CD14-positive monocyte (primary cell): ENCODE results near the gene RMND5A. TPM values are rescaled to one million over a fixed set of nuclear protein-coding genes. Genes with fewer than 3 reads are reported as not detected.
A peak's percentile ranks its signal among the peaks of the same experiment; 100 is the strongest.

Experiments
- DNase-seq, 3 donors: peaks; one replicate each; pipeline ENCODE4 v3.0.0-alpha.2; 2011 to 2022
- H2AFZ ChIP-seq: 2 replicates; pipeline ENCODE4 v1.6.0; 2012; ENCODE audit warnings: mild to moderate bottlenecking, low read depth, low read length, inconsistent platforms; ENCODE audit not compliant: insufficient read depth, poor library complexity, severe bottlenecking
- H3K27ac ChIP-seq, 2 donors: 1 replicate in 1 of 2; 2 replicates in 1 of 2; pipeline ENCODE4 v1.5.1; 2012 to 2013; ENCODE audit warnings: low read length in 2 of 2, control low read depth in 1 of 2, inconsistent platforms in 1 of 2, low read depth in 1 of 2, mild to moderate bottlenecking in 1 of 2
- H3K27me3 ChIP-seq, 2 donors: one replicate each; pipeline versions ENCODE4 v1.6.0 to v1.6.1; 2011 to 2013; ENCODE audit warnings: low read length in 2 of 2; ENCODE audit not compliant: control insufficient read depth in 2 of 2, insufficient read depth in 2 of 2
- H3K36me3 ChIP-seq, 2 donors: replicated peaks in 1 of 2; 1 replicate in 1 of 2; 2 replicates in 1 of 2; pipeline versions ENCODE4 v1.5.1 to v1.6.1; 2012 to 2013; ENCODE audit warnings: low read length in 2 of 2, control low read depth in 1 of 2, inconsistent platforms in 1 of 2, mild to moderate bottlenecking in 1 of 2; ENCODE audit not compliant: insufficient read depth in 2 of 2, control insufficient read depth in 1 of 2
- H3K4me1 ChIP-seq, 2 donors: 1 replicate in 1 of 2; 2 replicates in 1 of 2; pipeline versions ENCODE4 v1.5.1 to v1.6.1; 2012 to 2013; ENCODE audit warnings: low read length in 2 of 2, control low read depth in 1 of 2, inconsistent platforms in 1 of 2, mild to moderate bottlenecking in 1 of 2, moderate library complexity in 1 of 2; ENCODE audit not compliant: insufficient read depth in 2 of 2, control insufficient read depth in 1 of 2
- H3K4me2 ChIP-seq: replicated peaks from 2 replicates; pipeline ENCODE3; 2012; ENCODE audit warnings: low read length, moderate library complexity, mild to moderate bottlenecking; ENCODE audit not compliant: poor library complexity, severe bottlenecking; ENCODE audit errors: extremely low read depth
- H3K4me3 ChIP-seq, 3 experiments: fragments of 200-600 bp in 1 of 3; sonication (generic) in 1 of 3; replicated peaks in 1 of 3; 1 replicate in 2 of 3; 2 replicates in 1 of 3; pipeline ENCODE4 v1.5.1; 2011 to 2013; ENCODE audit warnings: low read length in 3 of 3, mild to moderate bottlenecking in 3 of 3, control low read depth in 2 of 3, low read depth in 2 of 3, inconsistent platforms in 1 of 3, moderate library complexity in 1 of 3
- H3K79me2 ChIP-seq: 2 replicates; pipeline ENCODE4 v1.6.0; 2012; ENCODE audit warnings: mild to moderate bottlenecking, control low read depth, inconsistent platforms, low read length, moderate library complexity; ENCODE audit not compliant: insufficient read depth
- H3K9ac ChIP-seq: 2 replicates; pipeline ENCODE4 v1.6.0; 2017; ENCODE audit warnings: low read length, mild to moderate bottlenecking; ENCODE audit not compliant: insufficient read depth, poor library complexity, severe bottlenecking
- H3K9me3 ChIP-seq, 2 donors: replicated peaks in 1 of 2; 1 replicate in 1 of 2; 2 replicates in 1 of 2; pipeline versions ENCODE4 v1.5.1 to v1.6.1; 2012 to 2013; ENCODE audit warnings: low read length in 2 of 2, control low read depth in 1 of 2; ENCODE audit not compliant: control insufficient read depth in 1 of 2, insufficient read depth in 1 of 2
- H4K20me1 ChIP-seq: 2 replicates; pipeline ENCODE4 v1.6.0; 2012; ENCODE audit warnings: mild to moderate bottlenecking, low read length, control low read depth, moderate library complexity; ENCODE audit not compliant: insufficient read depth
- H3K27ac Mint-ChIP-seq, 7 donors: one replicate each; pipeline ENCODE4 v1.8.0; 2020; ENCODE audit warnings: mild to moderate bottlenecking in 7 of 7, mixed read lengths in 7 of 7, moderate library complexity in 6 of 7, inconsistent platforms in 2 of 7
- H3K27me3 Mint-ChIP-seq, 3 donors: one replicate each; pipeline ENCODE4 v1.8.0; 2021 to 2022; ENCODE audit warnings: low read depth in 3 of 3, mild to moderate bottlenecking in 3 of 3, mixed read lengths in 3 of 3, moderate library complexity in 3 of 3, inconsistent platforms in 1 of 3
- H3K36me3 Mint-ChIP-seq, 2 donors: one replicate each; pipeline ENCODE4 v1.8.0; 2020; ENCODE audit warnings: mixed read lengths in 2 of 2, inconsistent platforms in 1 of 2, mild to moderate bottlenecking in 1 of 2
- H3K4me1 Mint-ChIP-seq: one replicate; pipeline ENCODE4 v1.8.0; 2020; ENCODE audit warnings: mild to moderate bottlenecking, mixed read lengths
- H3K4me3 Mint-ChIP-seq, 2 donors: one replicate each; pipeline ENCODE4 v1.8.0; 2020; ENCODE audit warnings: mild to moderate bottlenecking in 2 of 2, mixed read lengths in 2 of 2, moderate library complexity in 1 of 2
- H3K9me3 Mint-ChIP-seq, 7 donors: one replicate each; pipeline ENCODE4 v1.8.0; 2020 to 2022; ENCODE audit warnings: mixed read lengths in 7 of 7, mild to moderate bottlenecking in 6 of 7, moderate library complexity in 6 of 7, inconsistent platforms in 2 of 7
- WGBS: methylation state at CpG from one replicate; pipeline ENCODE4 v1.1.5; 2013; ENCODE audit warnings: missing lambda C conversion rate; ENCODE audit not compliant: insufficient coverage; 5-methylcytosine and 5-hydroxymethylcytosine counted together
- intact Hi-C, 2 donors: fragments of 100-400 bp; cut with micrococcal nuclease; formaldehyde crosslinking; loops; one replicate each; pipeline versions ENCODE4 v1.15.0 to v1.15.1; 2023
- polyA plus RNA-seq, 3 donors: library from polyadenylated mRNA; depleted of rRNA in 1 of 3; unstranded in 2 of 3; stranded (reverse) in 1 of 3; fragments of 300-500 nt in 2 of 3; fragments of >200 nt in 1 of 3; fragmentation: Illumina TruSeq in 2 of 3; gene quantifications; 1 replicate in 2 of 3; 2 replicates in 1 of 3; pipeline ENCODE4 v1.2.3, GENCODE V29; 2012 to 2021
- TF ChIP-seq, protein P1 (sequence below): fragments of 200-600 bp; IDR thresholded peaks from one replicate; pipeline ENCODE4 v1.8.0; 2022; ENCODE audit warnings: antibody characterized with exemption, mild to moderate bottlenecking

Gene RMND5A
- polyA plus RNA-seq, 3 donors, result 18.5 to 20.3 (median 18.9) TPM

DNA sequence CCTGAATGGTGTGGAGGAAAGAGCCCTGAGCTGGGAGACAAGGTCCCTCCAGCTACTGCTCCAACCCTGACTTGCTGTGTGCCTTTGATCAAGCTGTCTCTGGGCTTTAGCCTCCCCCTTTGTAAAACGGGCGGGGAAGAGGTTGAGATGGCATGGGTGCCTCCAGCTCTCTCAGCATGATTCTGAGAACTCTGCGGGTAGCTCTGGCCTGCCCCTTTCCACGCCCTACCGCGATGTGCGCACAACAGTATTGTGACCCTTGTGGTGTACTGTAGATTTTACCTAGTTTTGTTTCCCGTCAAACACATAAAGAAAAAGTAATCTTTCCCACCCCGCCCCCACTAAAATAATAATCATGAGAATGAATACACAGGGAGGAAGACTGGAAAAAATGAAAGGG, 65.4 kb downstream of the RMND5A start:
- Histone ChIP-seq H3K27ac (no peak overlapping the region), H3K36me3 (no peaks in the 10 kb centered on the region), H3K4me1 (peaks cover 13 to 23% of the 10 kb centered on the region in 2 donors), H3K4me3 (no peak overlapping the region), H3K27me3 (peaks cover 21 to 35% of the 10 kb centered on the region in 2 donors), H3K79me2 (no peaks in the 10 kb centered on the region), H4K20me1 (no peaks in the 10 kb centered on the region), H3K9ac (no peak overlapping the region), H3K9me3 (peaks cover 0 to 20% of the 10 kb centered on the region in 2 donors), H3K4me2 (no peak overlapping the region), H2AFZ (no peak overlapping the region)
- TF ChIP-seq, protein P1, sequence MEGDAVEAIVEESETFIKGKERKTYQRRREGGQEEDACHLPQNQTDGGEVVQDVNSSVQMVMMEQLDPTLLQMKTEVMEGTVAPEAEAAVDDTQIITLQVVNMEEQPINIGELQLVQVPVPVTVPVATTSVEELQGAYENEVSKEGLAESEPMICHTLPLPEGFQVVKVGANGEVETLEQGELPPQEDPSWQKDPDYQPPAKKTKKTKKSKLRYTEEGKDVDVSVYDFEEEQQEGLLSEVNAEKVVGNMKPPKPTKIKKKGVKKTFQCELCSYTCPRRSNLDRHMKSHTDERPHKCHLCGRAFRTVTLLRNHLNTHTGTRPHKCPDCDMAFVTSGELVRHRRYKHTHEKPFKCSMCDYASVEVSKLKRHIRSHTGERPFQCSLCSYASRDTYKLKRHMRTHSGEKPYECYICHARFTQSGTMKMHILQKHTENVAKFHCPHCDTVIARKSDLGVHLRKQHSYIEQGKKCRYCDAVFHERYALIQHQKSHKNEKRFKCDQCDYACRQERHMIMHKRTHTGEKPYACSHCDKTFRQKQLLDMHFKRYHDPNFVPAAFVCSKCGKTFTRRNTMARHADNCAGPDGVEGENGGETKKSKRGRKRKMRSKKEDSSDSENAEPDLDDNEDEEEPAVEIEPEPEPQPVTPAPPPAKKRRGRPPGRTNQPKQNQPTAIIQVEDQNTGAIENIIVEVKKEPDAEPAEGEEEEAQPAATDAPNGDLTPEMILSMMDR, result no peak
- peaks cover 0 to 5% of the 10 kb centered on the region in 2 donors for H3K36me3 Mint-ChIP-seq
- H3K27me3 Mint-ChIP-seq, result peaks cover 35 to 48% (median 41%) of the 10 kb centered on the region in 3 donors
- peak overlapping the region in 2 of 7 donors; percentile 21 to 28 for H3K27ac Mint-ChIP-seq
- peaks cover 37% of the 10 kb centered on the region for H3K4me1 Mint-ChIP-seq
- intact Hi-C loops, result no loop called here
- peaks cover 0 to 13% (median 0%) of the 10 kb centered on the region in 7 donors for H3K9me3 Mint-ChIP-seq
- H3K4me3 Mint-ChIP-seq, result peak overlapping the region in 1 of 2 donors; percentile 49
- DNase-seq, result no peak
- WGBS, result 83% methylated on average over 2 of the region's 9 CpGs

DNA sequence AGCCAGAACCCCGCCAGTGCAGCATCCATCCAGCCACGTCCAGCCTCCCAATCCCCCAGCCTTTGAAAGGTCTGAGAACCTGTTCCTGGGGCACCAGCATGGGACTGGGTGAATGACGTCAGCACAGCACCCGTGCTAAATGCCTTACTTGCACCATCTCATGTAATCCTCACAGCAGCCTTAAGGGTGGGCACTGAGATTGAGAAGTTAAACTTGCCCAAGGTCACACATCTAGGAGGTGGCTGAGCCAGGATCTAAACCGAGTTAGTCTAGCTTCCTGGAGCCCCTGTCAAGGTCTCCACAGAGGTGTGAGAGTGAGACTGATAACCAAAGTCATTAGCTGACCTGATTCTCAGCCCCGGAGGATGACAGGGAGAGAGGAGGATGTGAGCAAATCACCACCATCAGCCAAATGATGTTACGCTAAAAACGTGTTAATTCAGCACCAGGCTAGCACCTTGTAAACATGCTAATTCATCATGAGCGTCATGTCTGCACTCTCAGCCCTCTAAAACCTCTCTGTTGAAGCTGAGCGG, 66.0 kb downstream of the RMND5A start:
- peaks cover 0 to 24% of the 10 kb centered on the region in 2 donors for H3K9me3 ChIP-seq
- H3K27me3 ChIP-seq, result peaks cover 21 to 40% of the 10 kb centered on the region in 2 donors
- peaks cover 16 to 26% of the 10 kb centered on the region in 2 donors for H3K4me1 ChIP-seq
- intact Hi-C loops, result no loop called here
- H3K4me3 ChIP-seq, result no peak overlapping the region
- H3K79me2 ChIP-seq, result no peaks in the 10 kb centered on the region
- no peaks in the 10 kb centered on the region for H4K20me1 ChIP-seq
- Mint-ChIP-seq H3K27ac (peak overlapping the region in 1 of 7 donors; percentile 28), H3K4me3 (peak overlapping the region in 1 of 2 donors; percentile 49), H3K9me3 (peaks cover 0 to 14% (median 3%) of the 10 kb centered on the region in 7 donors), H3K36me3 (peaks cover 0 to 8% of the 10 kb centered on the region in 2 donors), H3K27me3 (peaks cover 41 to 49% (median 44%) of the 10 kb centered on the region in 3 donors), H3K4me1 (peaks cover 38% of the 10 kb centered on the region)
- no peak overlapping the region for H2AFZ ChIP-seq
- H3K27ac ChIP-seq, result no peak overlapping the region
- no peak overlapping the region for H3K4me2 ChIP-seq
- DNase-seq, result no peak
- TF ChIP-seq, protein P1, result no peak
- 85% methylated on average over 3 of the region's 10 CpGs for WGBS
- H3K9ac ChIP-seq, result no peak overlapping the region
- H3K36me3 ChIP-seq, result no peaks in the 10 kb centered on the region
